Measurements from ENCODE around the gene MYL6.
A peak's percentile ranks its signal among the peaks of the same experiment; 100 is the strongest.
"Not testable (repeated sequence)": the region's sequence is repeated elsewhere in the genome, so short reads cannot be mapped to it uniquely, and the experiment has no call there.

Gene MYL6

DNA sequence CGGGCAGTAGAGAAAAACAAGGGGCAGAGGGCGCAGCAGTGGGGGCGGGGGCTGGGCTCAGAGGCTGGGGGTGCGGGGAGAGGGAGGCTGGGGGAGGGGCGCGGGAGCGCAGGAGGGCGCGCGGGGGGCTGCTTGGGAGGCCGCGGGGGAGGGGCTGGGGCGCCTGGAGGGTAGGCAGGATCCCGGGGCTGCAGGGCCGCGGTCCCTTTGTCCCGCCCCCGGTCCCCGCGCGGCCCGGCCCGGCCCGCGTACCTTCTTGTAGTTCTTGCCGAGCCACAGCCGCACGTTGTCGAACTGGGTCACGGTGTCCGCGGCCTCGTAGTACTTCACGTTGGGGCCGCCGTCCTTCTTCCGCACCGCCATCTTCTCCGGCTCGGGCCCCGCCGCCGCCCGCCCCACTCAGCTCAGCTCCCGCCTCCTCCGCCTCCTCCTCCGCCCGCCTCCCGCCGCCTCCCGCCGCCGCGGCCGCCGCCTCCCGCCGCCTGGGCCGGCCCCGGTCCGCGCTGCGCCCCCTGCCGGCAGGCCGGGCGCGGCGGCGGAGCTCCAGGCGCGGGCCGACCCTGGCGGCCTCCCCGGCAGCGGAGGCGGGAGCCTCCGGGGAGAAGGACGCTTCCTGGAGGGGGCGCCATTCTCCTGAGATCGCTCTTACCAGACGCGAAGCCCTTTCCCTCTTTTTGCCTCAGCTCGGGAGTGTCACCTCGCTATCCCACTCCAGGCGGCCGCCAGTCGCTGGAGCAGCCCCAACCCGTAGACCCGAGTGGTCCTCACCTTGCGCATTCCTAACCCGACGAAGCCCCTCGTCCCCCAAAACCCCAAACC is 31.1 kb downstream of the MYL6 start, which contains the start of gene SMARCC2:
Gene SMARCC2 (minus strand): TSS at position 385 of the 819 bp plus-strand sequence. CDS start 22 bp downstream, at position 363.
- DNase-seq (ENCODE audit: low read depth) = peak; percentile 85

DNA sequence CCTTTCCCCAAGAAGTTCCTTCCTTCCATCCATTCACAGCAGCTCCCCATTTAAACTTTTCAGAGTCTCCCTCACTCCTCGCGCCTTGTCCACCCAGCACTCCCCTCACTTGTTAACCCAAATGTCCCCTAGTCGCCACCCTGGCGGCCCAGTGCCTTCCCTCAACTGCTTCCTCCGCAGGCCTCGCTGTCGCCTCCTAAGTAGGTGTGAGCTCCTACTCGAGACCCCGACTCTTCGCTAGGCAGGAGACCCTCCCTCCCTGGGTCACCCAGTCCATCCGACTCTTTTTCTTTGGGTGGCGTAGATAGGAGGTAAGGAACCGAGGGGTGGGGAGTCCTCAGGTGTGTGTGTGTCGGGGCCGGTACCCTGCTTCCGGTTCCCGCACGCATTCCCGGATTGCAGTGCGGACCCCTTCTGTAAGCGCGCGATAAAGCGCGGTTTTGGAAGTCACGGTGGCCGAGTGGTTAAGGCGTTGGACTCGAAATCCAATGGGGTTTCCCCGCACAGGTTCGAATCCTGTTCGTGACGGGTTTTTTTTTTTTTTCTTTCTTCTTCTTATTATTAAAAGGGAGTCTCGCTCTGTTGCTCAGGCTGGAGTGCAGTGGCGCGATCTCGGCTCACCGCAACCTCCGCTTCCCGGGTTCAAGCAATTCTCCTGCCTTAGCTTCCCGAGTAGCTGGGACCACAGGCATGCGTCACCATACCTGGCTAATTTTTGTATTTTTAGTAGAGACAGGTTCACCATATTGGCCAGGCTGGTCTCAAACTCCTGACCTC is 31.9 kb downstream of the MYL6 start:
- DNase-seq (ENCODE audit: low read depth) = peak; percentile 90

DNA sequence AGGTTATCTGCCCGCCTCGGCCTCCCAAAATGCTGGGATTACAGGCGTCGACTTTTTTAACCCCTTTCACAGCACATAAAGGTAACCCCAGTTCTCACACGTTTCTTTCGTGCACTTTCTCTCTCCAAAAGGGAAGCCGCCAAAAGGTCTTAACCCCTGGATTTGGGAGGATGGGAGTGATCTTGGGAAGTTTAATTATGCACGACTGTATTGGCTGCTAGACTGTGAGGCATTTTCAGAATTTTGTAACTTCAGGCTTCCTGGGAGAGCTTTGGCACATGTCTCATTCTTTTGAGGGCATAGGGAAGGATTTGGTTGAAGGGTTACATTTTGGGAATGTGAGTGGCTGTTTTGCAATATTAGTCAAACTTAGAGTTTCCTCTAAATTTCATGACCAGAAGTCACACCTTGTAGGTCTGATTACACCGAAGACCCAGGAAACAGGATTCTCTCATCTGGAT is 32.6 kb downstream of the MYL6 start:
- no peak for DNase-seq (ENCODE audit: low read depth)

DNA sequence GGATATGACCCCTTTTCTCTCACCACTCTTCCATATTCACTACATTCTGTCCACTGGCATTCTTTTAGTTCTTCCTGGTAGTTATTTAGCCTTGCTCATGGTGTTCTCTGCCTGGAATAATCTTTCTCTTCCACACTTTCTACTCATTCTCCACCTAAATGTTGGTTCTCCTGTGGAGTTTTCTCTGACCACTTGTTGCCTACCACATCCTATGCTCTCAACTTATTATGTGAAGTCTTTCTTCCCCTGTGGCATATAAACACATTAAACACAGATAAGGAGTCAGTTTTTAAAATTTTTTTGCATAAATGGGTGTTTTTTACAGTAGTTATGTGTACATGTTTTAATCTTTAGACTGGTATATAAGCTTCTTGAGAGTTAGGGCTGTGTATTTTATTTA is 34.4 kb downstream of the MYL6 start:
- DNase-seq (ENCODE audit: low read depth) = no peak

DNA sequence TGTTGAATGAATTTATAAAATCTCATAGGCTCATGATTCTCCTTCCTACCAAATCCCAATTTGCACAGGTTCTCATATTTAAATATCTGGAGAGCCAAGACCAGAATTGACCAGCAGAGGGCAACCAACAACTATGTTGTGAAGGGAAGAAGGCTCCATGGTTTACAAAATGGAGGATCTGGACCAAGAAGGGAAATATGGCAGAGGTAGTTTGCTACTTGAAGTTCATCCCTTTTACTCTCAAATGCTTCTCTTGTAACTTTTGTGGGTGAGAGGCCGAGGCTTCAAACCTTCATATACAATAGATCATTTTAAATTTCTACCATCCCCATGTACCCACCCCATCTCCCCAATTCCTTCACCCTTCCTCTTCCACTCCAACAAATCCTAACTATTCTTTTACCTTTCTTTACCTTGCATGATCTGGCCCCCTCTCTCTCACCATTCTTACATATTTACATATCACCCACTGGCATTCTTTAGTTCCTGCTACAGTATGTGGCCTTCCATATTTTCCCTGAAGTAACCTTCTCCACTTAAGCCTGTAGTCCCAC is 34.9 kb downstream of the MYL6 start:
- DNase-seq (ENCODE audit: low read depth) = peak; percentile 47

DNA sequence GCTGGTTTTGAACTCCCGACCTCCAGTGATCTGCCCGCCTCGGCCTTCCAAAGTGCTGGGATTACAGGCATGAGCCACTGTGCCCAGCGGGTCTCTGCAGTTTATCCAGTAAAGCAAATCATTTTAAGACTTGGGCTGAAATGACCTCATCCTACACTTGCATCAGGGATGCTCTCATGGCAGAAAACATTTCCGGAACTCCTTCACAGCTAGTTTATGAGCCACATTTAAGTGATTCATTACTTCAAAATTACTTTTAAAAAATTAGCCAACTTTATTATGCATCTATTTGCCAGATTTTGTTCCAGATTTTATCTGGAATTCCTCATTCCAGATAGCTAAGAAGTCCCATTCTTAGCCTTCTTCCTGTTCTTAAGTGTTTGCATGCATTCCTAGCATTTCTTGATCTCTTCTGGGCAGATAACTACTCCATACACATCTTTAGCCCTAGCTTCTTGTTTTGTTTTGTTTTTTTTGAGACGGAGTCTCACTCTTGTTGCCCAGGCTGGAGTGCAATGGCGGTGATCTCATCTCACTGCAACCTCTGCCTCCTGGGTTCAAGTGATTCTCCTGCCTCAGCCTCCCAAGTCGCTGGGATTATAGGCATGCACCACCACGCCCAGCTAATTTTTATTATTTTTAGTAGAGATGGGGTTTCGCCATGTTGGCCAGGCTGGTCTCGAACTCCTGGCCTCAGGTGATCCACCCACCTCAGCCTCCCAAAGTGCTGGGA is 38.8 kb downstream of the MYL6 start:
- DNase-seq (ENCODE audit: low read depth) = not testable (repeated sequence)

DNA sequence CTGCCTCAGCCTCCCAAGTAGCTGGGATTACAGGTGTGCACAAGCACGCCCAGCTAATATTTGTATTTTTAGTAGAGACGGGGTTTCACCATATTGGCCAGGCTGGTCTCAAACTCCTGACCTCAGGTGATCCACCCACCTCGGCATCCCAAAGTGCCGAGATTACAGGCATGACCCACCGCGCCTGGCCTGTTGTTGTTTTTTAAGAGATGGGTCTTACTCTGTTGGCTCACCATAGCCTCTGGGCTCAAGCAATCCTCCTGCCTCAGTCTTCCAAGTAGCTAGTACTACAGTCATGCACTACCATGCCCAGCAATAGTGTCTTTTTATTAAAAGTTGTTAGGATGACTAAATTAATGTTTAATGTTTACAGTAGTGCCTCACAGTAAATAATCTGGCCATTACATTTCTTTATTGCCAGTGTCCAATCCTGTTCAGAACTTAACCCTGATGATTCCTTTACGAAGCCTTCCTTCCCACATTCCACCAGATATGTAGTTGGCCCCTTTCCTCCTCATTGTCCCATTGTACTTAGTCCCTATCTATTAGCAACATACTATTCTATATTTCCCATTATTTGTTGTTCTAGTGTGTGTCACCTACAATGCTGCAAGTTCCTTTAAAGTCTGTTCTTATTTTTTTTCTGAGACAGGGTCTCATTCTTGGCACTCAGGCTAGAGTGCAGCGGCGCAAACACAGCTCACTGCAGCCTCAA is 39.9 kb downstream of the MYL6 start:
- DNase-seq (ENCODE audit: low read depth) = no peak

DNA sequence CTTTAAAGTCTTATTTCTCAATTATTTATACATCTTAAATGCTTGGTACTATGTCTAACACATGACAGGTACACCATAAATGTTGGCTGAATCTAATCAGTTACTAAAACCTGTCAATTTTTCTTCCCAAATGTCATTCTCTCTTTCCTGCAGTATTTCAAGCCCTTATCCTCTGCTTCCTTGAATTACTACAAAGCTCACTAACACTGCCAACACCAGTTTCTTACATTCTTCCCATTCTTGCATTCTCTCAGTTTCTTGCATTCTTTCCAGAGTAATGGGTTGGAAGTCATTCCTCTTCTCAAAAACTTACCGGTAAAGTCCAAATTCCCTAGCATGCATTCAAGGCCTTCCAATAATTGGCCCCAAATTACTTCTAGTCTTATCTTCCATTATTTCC is 40.7 kb downstream of the MYL6 start:
- no peak for DNase-seq (ENCODE audit: low read depth)

DNA sequence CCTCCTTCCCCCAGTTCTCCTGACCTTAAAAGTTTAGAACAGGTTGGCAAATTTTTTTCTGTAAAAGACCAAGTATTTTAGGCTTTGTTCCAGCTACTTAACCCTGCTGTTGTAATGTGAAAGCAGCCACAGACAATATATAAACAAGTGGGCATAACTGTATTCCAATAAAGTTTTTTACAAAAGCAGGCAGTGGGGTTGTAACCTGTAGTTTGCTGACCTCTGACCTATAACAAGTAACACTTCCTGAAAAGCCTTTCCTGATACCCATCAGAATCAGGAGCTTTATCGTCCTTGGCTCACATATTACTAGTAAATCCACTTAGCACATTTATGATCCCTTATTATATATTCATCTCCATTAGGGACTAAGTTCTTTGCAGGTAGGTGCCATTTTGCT is 44.2 kb downstream of the MYL6 start:
- no peak for DNase-seq (ENCODE audit: low read depth)

DNA sequence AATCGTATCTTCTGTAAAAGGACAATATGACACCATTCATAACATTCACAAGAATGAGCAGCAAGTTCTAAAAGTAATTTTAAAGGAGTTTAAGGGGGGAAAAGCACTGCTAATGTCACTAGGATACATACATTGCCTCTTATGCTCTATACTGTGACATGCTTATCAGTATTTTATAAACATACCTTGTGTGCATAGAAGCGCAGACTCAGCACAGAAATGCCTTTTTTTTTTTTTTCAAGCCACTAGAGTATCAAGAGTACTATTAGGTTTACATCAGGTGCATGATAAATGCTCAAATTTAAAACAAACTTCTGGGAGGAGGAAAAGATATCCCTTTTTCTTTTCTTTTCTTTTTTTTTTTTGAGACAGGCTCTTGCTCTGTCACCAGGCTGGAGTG is 44.7 kb downstream of the MYL6 start:
- DNase-seq (ENCODE audit: low read depth) = no peak

DNA sequence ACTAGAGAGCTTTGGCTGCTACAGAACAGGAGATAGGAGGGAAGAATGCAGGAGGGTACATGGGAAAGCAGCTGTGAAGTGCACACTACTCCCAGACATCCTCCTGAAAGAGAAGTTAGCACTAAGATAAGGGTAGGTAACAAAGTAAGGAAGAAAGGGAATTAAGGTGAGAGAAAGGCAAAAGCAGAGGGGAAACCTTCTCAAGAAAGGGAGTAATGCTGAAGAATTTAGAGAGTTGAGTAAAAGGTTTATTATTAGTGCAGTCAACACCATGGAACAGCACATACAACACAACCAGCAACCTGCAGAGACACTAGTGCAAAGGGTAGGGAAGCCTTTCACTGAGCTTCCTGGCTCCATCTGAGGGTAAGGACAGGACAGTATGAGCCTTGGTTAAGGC is 46.1 kb downstream of the MYL6 start:
- no peak for DNase-seq (ENCODE audit: low read depth)

DNA sequence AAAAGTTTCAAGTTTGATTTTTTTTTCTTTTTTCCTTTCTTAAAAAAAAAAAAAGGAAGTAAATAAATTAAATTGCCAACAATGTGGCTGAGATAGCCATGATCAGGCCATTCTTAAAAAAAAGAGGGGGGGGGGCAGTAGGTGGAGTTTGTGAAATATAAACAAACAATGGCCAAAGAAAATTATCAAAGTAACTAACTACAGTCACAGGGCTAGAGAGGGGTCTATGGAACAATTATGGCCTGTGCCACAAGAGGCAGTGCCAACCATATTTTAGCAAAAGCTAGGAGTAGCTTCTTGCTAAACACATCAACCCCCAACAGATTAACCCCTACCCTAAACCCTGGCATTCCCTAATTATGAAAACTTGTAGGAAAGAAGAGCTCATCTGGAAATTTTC is 47.3 kb downstream of the MYL6 start:
- no peak for DNase-seq (ENCODE audit: low read depth)

DNA sequence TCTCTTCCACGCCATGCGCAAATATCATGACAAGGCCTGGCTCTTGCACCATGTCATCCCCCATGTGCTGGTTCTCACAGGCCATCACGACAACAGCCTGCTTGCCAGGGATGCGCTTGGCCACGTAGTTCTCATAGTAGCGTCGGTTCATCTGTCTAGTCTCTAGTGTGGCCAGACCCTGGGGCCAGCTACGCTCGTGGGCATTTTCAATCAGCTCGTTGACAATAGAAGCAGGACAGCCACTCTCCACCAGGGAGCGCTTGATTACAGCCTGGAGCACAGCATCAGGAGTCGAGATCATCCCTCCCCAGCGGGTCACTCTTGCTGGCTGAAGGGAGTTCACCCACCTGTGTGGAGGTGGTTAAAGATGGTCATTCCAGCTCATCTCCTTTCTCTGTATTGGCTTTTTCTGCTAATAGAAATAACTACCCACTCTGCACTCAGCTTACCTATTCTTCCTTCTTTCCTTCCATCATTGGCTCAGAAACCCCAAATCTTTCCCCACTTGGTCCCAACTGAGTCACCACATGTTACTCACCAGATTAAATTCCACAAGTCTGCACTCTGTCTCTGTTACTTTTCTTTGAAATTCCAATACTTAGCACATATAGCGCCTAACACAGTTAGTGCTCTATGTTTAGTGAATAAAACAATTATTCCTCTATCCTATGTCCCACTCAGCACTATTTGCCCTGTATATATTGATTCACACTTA is 48.5 kb downstream of the MYL6 start:
- peak; percentile 25 for DNase-seq (ENCODE audit: low read depth)

DNA sequence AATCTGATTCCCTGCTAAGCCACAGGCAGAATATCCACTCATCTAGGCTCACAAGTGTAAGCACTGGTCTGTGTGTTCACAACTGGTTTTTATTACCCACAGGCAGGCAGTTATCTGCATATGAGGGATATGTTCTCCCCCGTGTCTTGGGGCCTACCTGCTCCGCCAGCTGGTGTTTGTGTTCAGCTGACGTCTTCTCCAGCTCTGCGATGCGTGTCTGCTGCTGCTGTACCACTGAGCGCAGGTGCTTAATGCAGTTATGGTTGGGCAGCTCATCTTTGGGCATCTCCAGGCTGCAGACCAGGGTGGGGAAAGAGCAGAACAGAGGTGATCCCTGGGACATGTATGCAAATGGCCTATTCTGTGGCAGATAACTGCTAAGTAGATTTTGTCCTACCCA is 49.8 kb downstream of the MYL6 start:
- no peak for DNase-seq (ENCODE audit: low read depth)
